C4-2B (cell line): ENCODE results near the gene RBFOX1.

Experiments
- CTCF ChIP-seq: fragments of 450-650 bp; conservative IDR thresholded peaks from 2 replicates; pipeline ENCODE4 v1.5.1; 2017; ENCODE audit warnings: mild to moderate bottlenecking
- ZFX ChIP-seq: fragments of 450-650 bp; IDR thresholded peaks from 2 replicates; pipeline ENCODE4 v1.6.1; 2017

- TF ChIP-seq CTCF (no peak), ZFX (no peak)
Observed at GRCh38 chr16:7438601-7439000, 106.0 kb downstream of the RBFOX1 start.
